Lung (tissue), 12 donors: Measurements from ENCODE around the gene PER2. TPM values are rescaled to one million over a fixed set of nuclear protein-coding genes. Genes with fewer than 3 reads are reported as not detected.

Experiments used
- ATAC-seq: fragments of 200-7000 bp; cut with Tn5 transposase; one replicate; pipeline ENCODE4 v1.9.1; 2020; ENCODE audit warnings: moderate number of reproducible peaks; ENCODE audit not compliant: insufficient read depth, low FRiP score
- DNase-seq, 3 donors: peaks; one replicate each; pipeline ENCODE4 v3.0.0-alpha.2; 2013 to 2017
- H3K27ac ChIP-seq, 2 donors: one replicate each; pipeline ENCODE4 v1.5.1; 2013; ENCODE audit warnings: mild to moderate bottlenecking in 2 of 2, moderate library complexity in 2 of 2, control low read depth in 1 of 2, inconsistent platforms in 1 of 2, low read depth in 1 of 2, low read length in 1 of 2
- H3K27me3 ChIP-seq, 3 donors: one replicate each; pipeline ENCODE4 v1.5.1; 2013; ENCODE audit warnings: low read length in 2 of 3; ENCODE audit not compliant: control insufficient read depth in 3 of 3, insufficient read depth in 3 of 3
- H3K36me3 ChIP-seq, 4 donors: one replicate each; pipeline ENCODE4 v1.5.1; 2013; ENCODE audit warnings: low read length in 4 of 4, mild to moderate bottlenecking in 1 of 4, moderate library complexity in 1 of 4; ENCODE audit not compliant: control insufficient read depth in 4 of 4, insufficient read depth in 4 of 4
- H3K4me1 ChIP-seq, 5 donors: one replicate each; pipeline ENCODE4 v1.5.1; 2013; ENCODE audit warnings: low read length in 5 of 5, mild to moderate bottlenecking in 2 of 5, moderate library complexity in 1 of 5; ENCODE audit not compliant: control insufficient read depth in 5 of 5, insufficient read depth in 5 of 5
- H3K4me3 ChIP-seq: one replicate; pipeline ENCODE4 v1.5.1; 2013; ENCODE audit warnings: mild to moderate bottlenecking, control low read depth, moderate library complexity
- H3K9ac ChIP-seq, 2 donors: one replicate each; pipeline ENCODE4 v1.5.1; 2013; ENCODE audit warnings: low read length in 2 of 2, control low read depth in 1 of 2; ENCODE audit not compliant: insufficient read depth in 1 of 2
- H3K9me3 ChIP-seq, 4 donors: one replicate each; pipeline ENCODE4 v1.5.1; 2013; ENCODE audit warnings: low read length in 3 of 4, mild to moderate bottlenecking in 1 of 4, moderate library complexity in 1 of 4; ENCODE audit not compliant: control insufficient read depth in 4 of 4, insufficient read depth in 3 of 4
- WGBS, 2 donors: extraction: QIAGEN DNeasy Blood & Tissue Kit; methylation state at CpG; one replicate each; pipeline ENCODE4 v1.1.7; 2013; 5-methylcytosine and 5-hydroxymethylcytosine counted together
- polyA plus RNA-seq, 2 donors: library from polyadenylated mRNA; stranded (reverse); fragments of 200-250 nt; gene quantifications; one replicate each; pipeline ENCODE4 v1.2.1, GENCODE V29; 2013
- total RNA-seq, 2 donors: library from RNA; depleted of rRNA in 1 of 2; stranded (reverse); fragments of >200 nt in 1 of 2; gene quantifications; one replicate each; pipeline ENCODE4 v1.2.1, GENCODE V29; 2014 to 2021
- TF ChIP-seq, protein P1 (sequence below): IDR thresholded peaks from 2 replicates; pipeline ENCODE4 v1.5.1; 2012; ENCODE audit warnings: mild to moderate bottlenecking; ENCODE audit errors: control extremely low read depth, extremely low read depth
- donor health status: control.
- donor health status: control.
- donor health status: Bipolar disorder and iron deficiency.
- donor health status: healthy.
- donor health status: DM: yes; HTN: yes; CAD: no.

Gene PER2
- total and polyA plus RNA-seq, 4 donors, result 4.1 to 27.1 (median 10.5) TPM

DNA sequence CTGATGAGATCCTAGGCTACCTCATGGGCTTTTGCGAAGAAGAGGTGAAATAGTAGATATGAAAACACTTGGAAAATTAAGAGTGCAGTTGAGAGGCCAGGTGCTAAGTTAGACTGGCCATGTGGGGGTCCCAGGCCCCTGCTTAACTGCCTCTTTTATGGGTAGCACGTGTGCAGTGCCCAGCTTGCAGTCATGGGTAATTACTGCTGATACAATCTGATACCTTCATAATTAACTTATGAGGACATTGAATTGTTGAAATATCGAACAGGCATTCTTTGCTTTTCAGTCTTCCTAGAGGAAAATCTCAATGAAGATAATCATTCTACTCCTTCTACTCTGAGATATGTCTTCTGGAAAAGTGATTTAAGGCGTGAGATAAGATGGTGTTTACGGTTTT lies 43.5 kb upstream of the PER2 start:
- Histone ChIP-seq H3K36me3 (peaks cover 0 to 19% (median 13%) of the 10 kb centered on the region in 4 donors), H3K9ac (no peak overlapping the region), H3K4me1 (no peaks in the 10 kb centered on the region), H3K27ac (no peak overlapping the region), H3K4me3 (no peak overlapping the region), H3K27me3 (no peaks in the 10 kb centered on the region), H3K9me3 (no peaks in the 10 kb centered on the region)
- DNase-seq (no peak), ATAC-seq (no peak)
- TF ChIP-seq, protein P1, sequence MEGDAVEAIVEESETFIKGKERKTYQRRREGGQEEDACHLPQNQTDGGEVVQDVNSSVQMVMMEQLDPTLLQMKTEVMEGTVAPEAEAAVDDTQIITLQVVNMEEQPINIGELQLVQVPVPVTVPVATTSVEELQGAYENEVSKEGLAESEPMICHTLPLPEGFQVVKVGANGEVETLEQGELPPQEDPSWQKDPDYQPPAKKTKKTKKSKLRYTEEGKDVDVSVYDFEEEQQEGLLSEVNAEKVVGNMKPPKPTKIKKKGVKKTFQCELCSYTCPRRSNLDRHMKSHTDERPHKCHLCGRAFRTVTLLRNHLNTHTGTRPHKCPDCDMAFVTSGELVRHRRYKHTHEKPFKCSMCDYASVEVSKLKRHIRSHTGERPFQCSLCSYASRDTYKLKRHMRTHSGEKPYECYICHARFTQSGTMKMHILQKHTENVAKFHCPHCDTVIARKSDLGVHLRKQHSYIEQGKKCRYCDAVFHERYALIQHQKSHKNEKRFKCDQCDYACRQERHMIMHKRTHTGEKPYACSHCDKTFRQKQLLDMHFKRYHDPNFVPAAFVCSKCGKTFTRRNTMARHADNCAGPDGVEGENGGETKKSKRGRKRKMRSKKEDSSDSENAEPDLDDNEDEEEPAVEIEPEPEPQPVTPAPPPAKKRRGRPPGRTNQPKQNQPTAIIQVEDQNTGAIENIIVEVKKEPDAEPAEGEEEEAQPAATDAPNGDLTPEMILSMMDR, result no peak
- WGBS, 2 donors, result 91 to 94% methylated on average over 5 of the region's 5 CpGs

DNA sequence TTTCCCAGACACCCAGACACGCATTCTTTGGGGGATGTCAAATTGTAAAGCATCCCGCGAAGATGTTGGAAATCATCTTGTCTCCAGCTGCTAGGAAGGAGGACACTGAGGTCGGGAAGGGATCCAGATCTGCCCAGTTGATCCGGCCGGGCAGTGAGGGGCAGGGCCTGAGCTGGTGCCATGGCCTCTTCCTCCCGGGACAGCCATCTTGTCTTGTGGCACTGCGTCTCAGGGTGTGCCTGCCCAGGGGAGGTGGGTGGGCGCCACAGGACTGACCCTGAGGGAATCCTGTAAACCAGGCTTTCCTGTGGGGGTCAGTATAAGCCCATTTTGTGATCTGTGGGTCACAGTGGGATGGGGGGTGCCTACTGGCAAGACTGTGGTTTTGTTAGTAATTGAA lies 42.0 kb upstream of the PER2 start:
- H3K27me3 ChIP-seq, result no peaks in the 10 kb centered on the region
- H3K9ac ChIP-seq, result no peak overlapping the region
- H3K4me3 ChIP-seq, result no peak overlapping the region
- H3K9me3 ChIP-seq, result no peaks in the 10 kb centered on the region
- no peak for ATAC-seq
- TF ChIP-seq, protein P1, result no peak
- no peaks in the 10 kb centered on the region for H3K4me1 ChIP-seq
- WGBS, 2 donors, result 93 to 96% methylated on average over 9 of the region's 9 CpGs
- H3K36me3 ChIP-seq, result peaks cover 0 to 19% (median 16%) of the 10 kb centered on the region in 4 donors
- DNase-seq, result no peak
- no peak overlapping the region for H3K27ac ChIP-seq

DNA sequence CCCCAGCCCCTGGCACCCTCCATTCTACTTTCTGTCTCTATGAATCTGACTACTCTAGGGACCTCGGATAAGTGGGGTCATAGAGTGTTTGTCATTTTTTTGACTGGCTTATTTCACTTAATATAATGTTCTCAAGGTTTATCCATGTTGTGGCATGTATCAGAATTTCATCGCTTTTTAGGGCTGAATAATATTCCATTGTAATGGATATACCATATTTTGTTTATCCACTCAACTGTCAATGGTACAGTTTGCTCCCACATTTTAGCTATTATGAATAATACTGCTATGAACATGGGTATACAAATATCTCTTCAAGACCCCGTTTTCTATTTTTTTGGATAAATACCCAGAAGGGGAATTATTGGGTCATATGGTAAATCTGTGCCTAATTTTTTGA lies 39.3 kb upstream of the PER2 start:
- TF ChIP-seq, protein P1, result no peak
- no peak overlapping the region for H3K4me3 ChIP-seq
- H3K27ac ChIP-seq, result no peak overlapping the region
- DNase-seq (no peak), ATAC-seq (no peak)
- peaks cover 0 to 16% (median 15%) of the 10 kb centered on the region in 4 donors for H3K36me3 ChIP-seq
- no peaks in the 10 kb centered on the region for H3K27me3 ChIP-seq
- no peak overlapping the region for H3K9ac ChIP-seq
- 95 to 99% methylated on average over 3 of the region's 3 CpGs for WGBS, 2 donors
- H3K4me1 ChIP-seq, result no peaks in the 10 kb centered on the region
- no peaks in the 10 kb centered on the region for H3K9me3 ChIP-seq

DNA sequence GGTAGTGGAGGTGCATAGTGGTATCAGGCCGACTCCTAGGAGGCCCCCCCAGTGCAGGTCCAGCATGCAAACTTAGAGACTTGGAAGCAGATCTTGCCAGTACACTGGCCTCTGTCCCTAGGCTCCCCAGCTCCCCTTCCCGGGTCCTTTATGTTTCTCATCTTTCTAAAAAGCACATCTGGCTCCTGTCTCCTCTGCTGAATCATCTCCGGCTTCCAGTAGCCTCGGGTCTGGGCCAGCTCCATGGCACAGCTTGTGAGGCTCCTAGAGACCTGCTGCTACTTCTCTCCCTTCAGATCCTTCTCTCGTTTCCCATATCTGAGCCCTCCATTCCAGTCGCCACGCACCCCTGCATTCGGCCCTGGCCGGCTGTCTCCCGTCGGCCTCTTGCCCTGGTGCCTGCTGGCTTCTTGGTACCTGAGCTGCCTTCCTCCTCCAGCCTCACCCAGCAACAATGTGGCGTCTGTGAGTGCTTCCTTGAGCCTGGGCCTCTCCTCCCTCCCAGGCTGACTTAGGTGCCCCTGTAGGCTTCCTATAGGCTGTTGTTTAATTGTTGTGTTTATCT lies 38.5 kb upstream of the PER2 start:
- peaks cover 0 to 16% (median 15%) of the 10 kb centered on the region in 4 donors for H3K36me3 ChIP-seq
- 97 to 98% methylated on average over 12 of the region's 12 CpGs for WGBS, 2 donors
- H3K4me1 ChIP-seq, result peaks cover 0 to 3% (median under 1%) of the 10 kb centered on the region in 5 donors
- TF ChIP-seq, protein P1, result no peak
- DNase-seq (no peak), ATAC-seq (no peak)
- H3K9me3 ChIP-seq, result no peaks in the 10 kb centered on the region
- H3K9ac ChIP-seq, result no peak overlapping the region
- H3K4me3 ChIP-seq, result no peak overlapping the region
- H3K27me3 ChIP-seq, result no peaks in the 10 kb centered on the region
- H3K27ac ChIP-seq, result no peak overlapping the region
